Measurements from ENCODE around the gene CPO. TPM values are rescaled to one million over a fixed set of nuclear protein-coding genes. Genes with fewer than 3 reads are reported as not detected.

CPO gene
- total RNA-seq, 1 donor from 2014 or later, result 0.89 TPM

GRCh38 chr2:206993396-206993911 lies 54.1 kb downstream of the CPO start:
- ATAC-seq (no peak), DNase-seq (ENCODE audit: low spot score) (no peak)
- intact Hi-C loops (cut with DNase I), result no loop called here

- DNase-seq (ENCODE audit: low spot score) (no peak), ATAC-seq (no peak)
- intact Hi-C loops (cut with DNase I), result no loop called here
Observed at GRCh38 chr2:206993964-206994363, 54.6 kb downstream of the CPO start.

GRCh38 chr2:206996556-206997065 lies 57.3 kb downstream of the CPO start:
- ATAC-seq (no peak), DNase-seq (ENCODE audit: low spot score) (no peak)
- intact Hi-C loops (cut with DNase I), result no loop called here

GRCh38 chr2:207008105-207008990 lies 69.0 kb downstream of the CPO start:
- no peak for ATAC-seq
- intact Hi-C loops (cut with DNase I), result no loop called here
- no peak for DNase-seq (ENCODE audit: low spot score)

GRCh38 chr2:207012461-207012860 lies 73.1 kb downstream of the CPO start:
- no peak for ATAC-seq
- intact Hi-C loops (cut with DNase I), result no loop called here
- DNase-seq (ENCODE audit: low spot score), result no peak

GRCh38 chr2:207014424-207014823 lies 75.1 kb downstream of the CPO start:
- ATAC-seq (no peak), DNase-seq (ENCODE audit: low spot score) (no peak)
- intact Hi-C loops (cut with DNase I), result no loop called here

GRCh38 chr2:207015901-207016300 lies 76.6 kb downstream of the CPO start:
- no peak for DNase-seq (ENCODE audit: low spot score)
- intact Hi-C loops (cut with DNase I), result no loop called here
- no peak for ATAC-seq

Other genes starting within 250 kb of the CPO start
- not detected for gene DYTN, start 221.1 kb upstream of the CPO start, total RNA-seq
- 1.9 TPM for gene MDH1B, start 174.2 kb upstream of the CPO start, total RNA-seq
- 23.1 TPM for gene FASTKD2, start 173.9 kb upstream of the CPO start, total RNA-seq
- gene KLF7, start 226.4 kb downstream of the CPO start, total RNA-seq, result 79.1 TPM